Thyroid gland (tissue), 4 donors: Measurements from ENCODE around the gene NFKBIB.

Experiments used
- CTCF ChIP-seq, 6 experiments: fragments of 200-600 bp in 3 of 6; fragments of 450-650 bp in 3 of 6; sonication (generic) in 3 of 6; IDR thresholded peaks; one replicate each; pipeline ENCODE4 v1.5.1; 2016 to 2019; ENCODE audit warnings: antibody characterized with exemption in 6 of 6, mild to moderate bottlenecking in 2 of 6, inconsistent platforms in 1 of 6, moderate library complexity in 1 of 6
- POLR2A ChIP-seq, 2 donors: fragments of 450-650 bp; IDR thresholded peaks; one replicate each; pipeline ENCODE4 v1.6.1; 2017; ENCODE audit warnings: antibody characterized with exemption in 2 of 2, mild to moderate bottlenecking in 2 of 2, moderate library complexity in 1 of 2

DNA sequence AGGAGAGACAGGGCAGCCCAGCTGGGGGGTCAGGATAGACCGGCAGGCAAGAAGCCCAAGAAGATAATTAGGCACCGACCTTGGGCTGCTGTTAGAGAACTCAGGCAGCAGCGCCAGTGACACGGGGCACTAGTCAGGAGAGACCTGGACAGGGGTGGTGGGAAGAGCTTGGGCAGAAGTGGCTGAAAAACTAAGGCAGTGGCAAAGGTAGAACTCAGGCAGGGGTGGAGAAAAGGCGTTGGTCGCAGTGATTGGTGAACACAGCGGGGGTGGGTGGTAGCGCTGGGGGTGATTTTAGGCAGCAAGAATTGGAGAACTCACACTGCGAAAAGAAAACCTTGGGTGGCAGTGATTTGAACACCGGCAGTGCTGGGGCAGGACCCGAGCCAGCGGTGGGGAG lies 7.9 kb downstream of the NFKBIB start:
- TF ChIP-seq CTCF (IDR thresholded peaks at IDR 0.05) (no peak), POLR2A (IDR thresholded peaks at IDR 0.05) (no peak)
